GM10266 (cell line): ENCODE results near the gene ZC3H18.
A peak's percentile ranks its signal among the peaks of the same experiment; 100 is the strongest.

ENCODE experiments used
- DNase-seq: peaks from one replicate; pipeline ENCODE4 v3.0.0; 2012; ENCODE audit errors: extremely low spot score
- CTCF ChIP-seq: IDR thresholded peaks from 2 replicates; pipeline ENCODE4 v1.5.1; 2012; ENCODE audit warnings: mild to moderate bottlenecking, low read depth; ENCODE audit not compliant: control insufficient read depth, insufficient read depth; ENCODE audit errors: missing control alignments

Gene ZC3H18

DNA sequence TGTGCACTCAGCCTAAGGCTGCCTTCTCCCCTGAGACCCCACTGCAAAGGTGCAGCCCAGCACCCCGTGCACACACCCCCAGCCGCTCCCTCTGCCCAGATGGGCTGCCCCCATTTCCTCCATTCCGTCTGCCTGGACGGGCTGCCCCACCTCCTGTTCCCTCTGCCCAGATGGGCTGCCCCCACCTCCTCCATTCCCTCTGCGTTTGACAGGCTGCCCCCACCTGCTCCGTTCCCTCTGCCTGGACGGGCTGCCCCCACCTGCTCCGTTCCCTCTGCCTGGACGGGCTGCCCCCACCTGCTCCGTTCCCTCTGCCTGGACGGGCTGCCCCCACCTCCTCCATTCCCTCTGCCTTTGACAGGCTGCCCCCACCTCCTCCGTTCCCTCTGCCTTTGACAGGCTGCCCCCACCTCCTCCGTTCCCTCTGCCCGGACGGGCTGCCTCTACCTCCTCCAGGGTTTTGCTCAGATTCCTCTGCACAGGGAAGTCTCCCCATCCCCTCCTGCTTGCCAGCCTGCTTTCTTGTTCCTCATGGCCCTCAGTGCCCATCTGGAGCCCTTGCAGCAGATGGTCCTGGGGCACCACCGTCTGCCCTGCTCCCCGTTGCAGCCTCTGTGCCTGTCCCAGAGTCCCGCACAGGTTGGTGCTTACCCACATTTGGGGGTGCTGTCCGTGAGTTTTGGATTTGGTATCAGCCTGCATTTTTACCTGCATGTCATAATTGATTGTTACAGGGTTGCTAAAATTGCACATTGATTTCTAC lies 44.8 kb downstream of the ZC3H18 start:
- no peak for TF ChIP-seq CTCF
- DNase-seq, result no peak

- TF ChIP-seq CTCF, result no peak
- DNase-seq, result no peak
Measured at GRCh38 chr16:88616320-88616719, 46.1 kb downstream of the ZC3H18 start.

DNA sequence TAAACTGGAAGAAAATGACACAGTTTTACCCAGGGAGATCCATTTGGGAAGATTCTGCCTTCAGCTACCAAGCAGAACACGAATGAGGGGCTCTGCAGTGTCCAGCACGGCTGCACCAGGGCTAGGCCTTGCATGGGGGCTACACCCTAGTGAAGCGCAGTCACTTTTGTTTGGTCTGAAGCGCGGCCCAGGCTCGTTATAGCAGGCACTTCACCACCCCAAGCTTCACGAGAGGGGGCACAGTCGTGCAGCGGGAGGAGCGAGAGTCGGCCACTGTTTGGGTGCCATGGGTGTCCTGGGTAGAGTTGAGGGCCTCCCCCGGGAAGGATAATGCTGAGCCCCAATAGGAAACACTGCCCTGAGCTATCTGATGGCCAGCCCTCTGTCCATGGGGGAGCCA lies 46.5 kb downstream of the ZC3H18 start:
- DNase-seq, result peak; percentile 12
- TF ChIP-seq CTCF, result no peak

GRCh38 chr16:88617268-88618031 lies 47.2 kb downstream of the ZC3H18 start:
- no peak for DNase-seq
- TF ChIP-seq CTCF, result no peak

GRCh38 chr16:88618182-88618955 lies 48.2 kb downstream of the ZC3H18 start:
- no peak for DNase-seq
- TF ChIP-seq CTCF, result no peak

- peak; percentile 11 for DNase-seq
- no peak for TF ChIP-seq CTCF
Measured at GRCh38 chr16:88618956-88619667, 48.9 kb downstream of the ZC3H18 start.
